HepG2 (cell line): ENCODE results near the gene STYXL1. TPM values are rescaled to one million over a fixed set of nuclear protein-coding genes. Genes with fewer than 3 reads are reported as not detected.
A peak's percentile ranks its signal among the peaks of the same experiment; 100 is the strongest.

Experiments used
- ARID4A ChIP-seq: sonication (generic); formaldehyde crosslinking; IDR thresholded peaks from 2 replicates; pipeline ENCODE4 v1.5.0; 2020; ENCODE audit warnings: mild to moderate bottlenecking, missing genetic modification reagents, borderline replicate concordance
- CEBPZ ChIP-seq: IDR thresholded peaks from 2 replicates; pipeline ENCODE4 v1.6.1; 2012; ENCODE audit warnings: low read length, improper control_type of control experiment
- CERS6 ChIP-seq: sonication (generic); formaldehyde crosslinking; IDR thresholded peaks from 2 replicates; pipeline ENCODE4 v1.5.0; 2020; ENCODE audit warnings: missing genetic modification reagents
- GZF1 ChIP-seq: sonication (generic); formaldehyde crosslinking; IDR thresholded peaks from 2 replicates; pipeline ENCODE4 v1.5.1; 2020; ENCODE audit warnings: mild to moderate bottlenecking, missing genetic modification reagents
- HNF4A ChIP-seq: sonication (generic); formaldehyde crosslinking; IDR thresholded peaks from 2 replicates; pipeline ENCODE4 v1.4.0; 2020; ENCODE audit warnings: missing genetic modification reagents
- NCOA2 ChIP-seq: sonication (generic); formaldehyde crosslinking; IDR thresholded peaks from 2 replicates; pipeline ENCODE4 v1.8.0; 2022; ENCODE audit warnings: inconsistent platforms
- NFE2L2 ChIP-seq: fragments of 150-350 bp; IDR thresholded peaks from 2 replicates; pipeline ENCODE4 v1.6.1; 2014; ENCODE audit warnings: low read length
- TCF7 ChIP-seq: sonication (generic); IDR thresholded peaks from 2 replicates; pipeline ENCODE4 v1.6.1; 2016; ENCODE audit warnings: antibody characterized with exemption, low read depth
- TRIM22 ChIP-seq: fragments of 450-650 bp; IDR thresholded peaks from 2 replicates; pipeline ENCODE4 v1.6.1; 2017
- ZFX ChIP-seq: sonication (generic); formaldehyde crosslinking; IDR thresholded peaks from 2 replicates; pipeline ENCODE4 v1.4.0; 2020; ENCODE audit warnings: mild to moderate bottlenecking, low read depth, missing genetic modification reagents, moderate library complexity
- ZFY ChIP-seq: sonication (generic); formaldehyde crosslinking; IDR thresholded peaks from 2 replicates; pipeline ENCODE4 v1.4.0; 2020; ENCODE audit warnings: missing genetic modification reagents
- ZNF124 ChIP-seq: sonication (generic); formaldehyde crosslinking; IDR thresholded peaks from 2 replicates; pipeline ENCODE4 v1.4.0; 2020; ENCODE audit warnings: missing genetic modification reagents
- ZNF362 ChIP-seq: sonication (generic); formaldehyde crosslinking; IDR thresholded peaks from 2 replicates; pipeline ENCODE4 v1.4.0; 2020; ENCODE audit warnings: missing genetic modification reagents, mild to moderate bottlenecking, borderline replicate concordance
- ZNF383 ChIP-seq: sonication (generic); formaldehyde crosslinking; IDR thresholded peaks from 2 replicates; pipeline ENCODE4 v1.4.0; 2020; ENCODE audit warnings: missing genetic modification reagents, mild to moderate bottlenecking, borderline replicate concordance
- polyA plus RNA-seq, 8 experiments: library from polyadenylated mRNA; depleted of rRNA in 3 of 8; stranded (reverse) in 7 of 8; unstranded in 1 of 8; fragments of >200 nt; fragmentation: Illumina TruSeq in 4 of 8; extraction: Trizol in 4 of 8; gene quantifications; 2 replicates each; pipeline versions ENCODE4 v1.2.1 to v1.2.3, GENCODE V29; 2011 to 2016; ENCODE audit warnings: low read depth in 4 of 8, missing spikeins in 1 of 8, mixed read lengths in 1 of 8; ENCODE audit not compliant: insufficient read depth in 1 of 8
- total RNA-seq, 5 experiments: library from RNA; depleted of rRNA; stranded (reverse); fragments of >200 nt; fragmentation: Illumina TruSeq; extraction: Trizol; gene quantifications; 2 replicates each; pipeline ENCODE4 v1.2.3, GENCODE V29; 2016; ENCODE audit warnings: low read depth in 1 of 5
- TF ChIP-seq, protein P1 (sequence below): IDR thresholded peaks from 2 replicates; pipeline ENCODE4 v1.6.1; 2016; ENCODE audit warnings: missing genetic modification reagents, missing compliant biosample characterization
- TF ChIP-seq, protein P2 (sequence below): sonication (generic); formaldehyde crosslinking; IDR thresholded peaks from 2 replicates; pipeline ENCODE4 v1.9.0; 2021; ENCODE audit warnings: missing genetic modification reagents, mild to moderate bottlenecking, borderline replicate concordance

STYXL1 gene
- total and polyA plus RNA-seq, 2 of the 13 experiments (the other 11 are each of a cell fraction or from before 2014, with no cell fraction given), result 23.9 to 38.3 TPM

DNA sequence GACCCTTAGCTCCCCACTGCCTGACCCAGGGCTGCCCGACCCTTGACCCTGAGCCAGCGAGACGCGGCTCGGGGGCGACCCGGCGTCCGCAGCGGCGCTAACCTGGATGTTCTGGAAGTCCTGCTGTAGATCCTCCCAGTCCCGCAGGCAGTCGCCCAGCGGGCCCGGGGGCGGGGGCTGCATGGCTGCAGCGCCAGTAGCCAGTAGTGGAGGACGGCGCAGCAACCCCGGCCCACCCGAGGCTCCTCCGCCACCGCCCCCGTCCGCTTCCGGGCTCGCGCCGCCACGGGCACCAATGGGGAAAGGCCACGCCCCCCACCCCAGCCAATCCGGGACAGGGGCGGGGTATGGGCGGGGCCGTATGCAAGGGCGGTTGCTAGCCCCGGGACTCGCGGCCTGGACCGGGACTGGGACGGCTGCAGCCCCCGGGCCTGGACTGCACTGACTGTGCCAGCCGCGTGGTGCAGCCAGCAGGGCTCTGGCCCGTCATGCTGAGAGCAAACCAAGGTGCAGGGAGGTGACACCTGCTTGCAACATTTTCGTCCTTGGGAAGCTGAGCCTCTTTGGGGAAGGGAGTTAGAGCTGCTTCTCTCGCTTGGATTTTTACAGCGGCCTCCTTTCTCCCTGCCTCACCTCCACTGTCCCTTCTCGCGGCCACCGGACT is 53.3 kb downstream of the STYXL1 start, which contains the start of gene TMEM120A (continued):
- TF ChIP-seq ARID4A (CRISPR knock-in tag), result peak; percentile 91
- no peak for TF ChIP-seq CERS6 (CRISPR knock-in tag)
- no peak for TF ChIP-seq NFE2L2
- TF ChIP-seq ZNF383 (CRISPR knock-in tag), result no peak
- no peak for TF ChIP-seq CEBPZ
- TF ChIP-seq ZFY (CRISPR knock-in tag), result peak; percentile 93
- no peak for TF ChIP-seq ZNF362 (CRISPR knock-in tag)
- TF ChIP-seq ZNF124 (CRISPR knock-in tag), result no peak; the same call in 1 of the 2 replicates
- TF ChIP-seq, protein P1, sequence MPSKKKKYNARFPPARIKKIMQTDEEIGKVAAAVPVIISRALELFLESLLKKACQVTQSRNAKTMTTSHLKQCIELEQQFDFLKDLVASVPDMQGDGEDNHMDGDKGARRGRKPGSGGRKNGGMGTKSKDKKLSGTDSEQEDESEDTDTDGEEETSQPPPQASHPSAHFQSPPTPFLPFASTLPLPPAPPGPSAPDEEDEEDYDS (CRISPR knock-in tag), result peak; percentile 82
- peak; percentile 88 for TF ChIP-seq ZFX (CRISPR knock-in tag)
- no peak for TF ChIP-seq TCF7
- TF ChIP-seq TRIM22, result no peak
- peak; percentile 68; the same call in 1 of the 2 replicates for TF ChIP-seq NCOA2 (CRISPR knock-in tag)
- peak; percentile 69 for TF ChIP-seq HNF4A (CRISPR knock-in tag)
- no peak for TF ChIP-seq GZF1 (CRISPR knock-in tag)
- TF ChIP-seq, protein P2, sequence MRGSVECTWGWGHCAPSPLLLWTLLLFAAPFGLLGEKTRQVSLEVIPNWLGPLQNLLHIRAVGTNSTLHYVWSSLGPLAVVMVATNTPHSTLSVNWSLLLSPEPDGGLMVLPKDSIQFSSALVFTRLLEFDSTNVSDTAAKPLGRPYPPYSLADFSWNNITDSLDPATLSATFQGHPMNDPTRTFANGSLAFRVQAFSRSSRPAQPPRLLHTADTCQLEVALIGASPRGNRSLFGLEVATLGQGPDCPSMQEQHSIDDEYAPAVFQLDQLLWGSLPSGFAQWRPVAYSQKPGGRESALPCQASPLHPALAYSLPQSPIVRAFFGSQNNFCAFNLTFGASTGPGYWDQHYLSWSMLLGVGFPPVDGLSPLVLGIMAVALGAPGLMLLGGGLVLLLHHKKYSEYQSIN, result no peak
